ENCODE data around the gene GATAD2A. TPM values are rescaled to one million over a fixed set of nuclear protein-coding genes. Genes with fewer than 3 reads are reported as not detected.

Gene GATAD2A
- total and polyA plus RNA-seq, 7 donors: 18.5 to 138 (median 30.2) TPM

GRCh38 chr19:19402656-19403372 is 2.7 kb upstream of the GATAD2A start:
- Histone ChIP-seq H3K27ac (peak overlapping the region in 1 of 4 donors; percentile 61), H3K27me3 (no peaks in the 10 kb centered on the region), H3K4me1 (peaks cover 0 to 38% (median 24%) of the 10 kb centered on the region in 4 donors), H3K4me3 (no peak overlapping the region), H3K36me3 (no peaks in the 10 kb centered on the region), H3K9me3 (no peaks in the 10 kb centered on the region)
- TF ChIP-seq CTCF (IDR thresholded peaks at IDR 0.05) (no peak), EP300 (IDR thresholded peaks at IDR 0.05) (no peak), POLR2A (IDR thresholded peaks at IDR 0.05) (no peak), POLR2AphosphoS5 (IDR thresholded peaks at IDR 0.05) (no peak)
- WGBS, 2 donors: 93 to 94% methylated on average over 11 of the region's 11 CpGs
- DNase-seq: no peak
- intact Hi-C loops (cut with DNase I): loop anchor here (10.0 kb wide), 1 partner anchor 262 kb away; the partner anchor contains the start of genes ATP13A1 and ZNF101

- H3K4me1 ChIP-seq: peaks cover 0 to 44% (median 29%) of the 10 kb centered on the region in 4 donors
- WGBS, 2 donors: 89% methylated on average over 5 of the region's 5 CpGs
- no peak overlapping the region for H3K4me3 ChIP-seq
- no peaks in the 10 kb centered on the region for H3K27me3 ChIP-seq
- H3K27ac ChIP-seq: peak overlapping the region in 1 of 4 donors; percentile 61
- H3K36me3 ChIP-seq: no peaks in the 10 kb centered on the region
- no peak for TF ChIP-seq POLR2A (IDR thresholded peaks at IDR 0.05)
- no peak for TF ChIP-seq EP300 (IDR thresholded peaks at IDR 0.05)
- no peak for TF ChIP-seq POLR2AphosphoS5 (IDR thresholded peaks at IDR 0.05)
- TF ChIP-seq CTCF (IDR thresholded peaks at IDR 0.05): no peak
- no peaks in the 10 kb centered on the region for H3K9me3 ChIP-seq
- no peak for DNase-seq
- intact Hi-C loops (cut with DNase I): loop anchor here (10.0 kb wide), 1 partner anchor 261 kb away; the partner anchor contains the start of genes ATP13A1 and ZNF101
Observed at GRCh38 chr19:19403373-19403901, 2.0 kb upstream of the GATAD2A start.

GRCh38 chr19:19405971-19406877 is 749 bp downstream of the GATAD2A start:
- DNase-seq: peak; percentile 75
- no peak for TF ChIP-seq EP300 (IDR thresholded peaks at IDR 0.05)
- WGBS, 2 donors: 1% methylated on average over 87 of the region's 87 CpGs

GRCh38 chr19:19406878-19407632 is 1.6 kb downstream of the GATAD2A start:
- intact Hi-C loops (cut with DNase I): loop anchor here (5.0 to 10.0 kb wide), 4 partner anchors 40 to 258 kb away; partner anchors contain the start of genes ATP13A1 and ZNF101
- H3K27me3 ChIP-seq: no peaks in the 10 kb centered on the region
- H3K36me3 ChIP-seq: no peaks in the 10 kb centered on the region
- 15 to 26% methylated on average over 12 of the region's 12 CpGs for WGBS, 2 donors
- no peaks in the 10 kb centered on the region for H3K9me3 ChIP-seq
- peak; percentile 75 for DNase-seq
- H3K27ac ChIP-seq: peak overlapping the region; percentile 84 to 93 (median 88)
- peak overlapping the region; percentile 88 to 99 (median 98) for H3K4me3 ChIP-seq
- no peak for TF ChIP-seq POLR2AphosphoS5 (IDR thresholded peaks at IDR 0.05)
- no peak for TF ChIP-seq EP300 (IDR thresholded peaks at IDR 0.05)
- no peak for TF ChIP-seq POLR2A (IDR thresholded peaks at IDR 0.05)
- TF ChIP-seq CTCF (IDR thresholded peaks at IDR 0.05): no peak
- peaks cover 0 to 62% (median 46%) of the 10 kb centered on the region in 4 donors for H3K4me1 ChIP-seq

More at GRCh38 chr19:19405971-19406877, 749 bp downstream of the GATAD2A start:
- Histone ChIP-seq H3K4me1 (peaks cover 0 to 60% (median 46%) of the 10 kb centered on the region in 4 donors), H3K4me3 (peak overlapping the region; percentile 88 to 99 (median 98)), H3K27ac (peak overlapping the region; percentile 84 to 93 (median 88)), H3K36me3 (no peaks in the 10 kb centered on the region), H3K9me3 (no peaks in the 10 kb centered on the region), H3K27me3 (no peaks in the 10 kb centered on the region)
- intact Hi-C loops (cut with DNase I): loop anchor here (1.0 to 10.0 kb wide), 5 partner anchors 21 to 259 kb away; partner anchors contain the start of genes ATP13A1 and ZNF101

All from sigmoid colon (tissue), 7 donors.